GM21423 (cell line): Measurements from ENCODE around the gene STAT2.
"Not testable (repeated sequence)": the region's sequence is repeated elsewhere in the genome, so short reads cannot be mapped to it uniquely, and the experiment has no call there.

Experiments
- ATAC-seq: cut with Tn5 transposase; IDR thresholded peaks from one replicate; pipeline ENCODE4 v1.9.1; 2021; ENCODE audit warnings: mild to moderate bottlenecking, moderate library complexity; ENCODE audit not compliant: unreplicated experiment

The STAT2 gene

GRCh38 chr12:56332512-56333196, 27.3 kb downstream of the STAT2 start:
- no peak for ATAC-seq

GRCh38 chr12:56330936-56331490, 28.9 kb downstream of the STAT2 start:
- no peak for ATAC-seq

- ATAC-seq = no peak
Observed at GRCh38 chr12:56326533-56326932, 33.4 kb downstream of the STAT2 start.

GRCh38 chr12:56326126-56326525, 33.8 kb downstream of the STAT2 start:
- no peak for ATAC-seq

GRCh38 chr12:56324206-56324605, 35.7 kb downstream of the STAT2 start:
- no peak for ATAC-seq

- ATAC-seq = not testable (repeated sequence)
Observed at GRCh38 chr12:56321610-56322009, 38.3 kb downstream of the STAT2 start.

GRCh38 chr12:56321027-56321426, 38.9 kb downstream of the STAT2 start:
- ATAC-seq = no peak

- no peak for ATAC-seq
Observed at GRCh38 chr12:56317675-56318074, 42.2 kb downstream of the STAT2 start.

GRCh38 chr12:56315622-56316473, 44.1 kb downstream of the STAT2 start, which contains the start of gene CNPY2:
Gene CNPY2, minus strand, starts transcription at chr12:56315988. Its CDS starts 771 bp downstream, at chr12:56315217.
- ATAC-seq = peak; percentile 93

GRCh38 chr12:56315249-56315621, 44.7 kb downstream of the STAT2 start:
- no peak for ATAC-seq

- no peak for ATAC-seq
Observed at GRCh38 chr12:56311003-56311402, 48.9 kb downstream of the STAT2 start.

GRCh38 chr12:56308714-56309113, 51.2 kb downstream of the STAT2 start:
- no peak for ATAC-seq

- no peak for ATAC-seq
Observed at GRCh38 chr12:56307221-56307965, 52.5 kb downstream of the STAT2 start.

GRCh38 chr12:56304872-56305590, 54.9 kb downstream of the STAT2 start:
- ATAC-seq = no peak

GRCh38 chr12:56304276-56304675, 55.6 kb downstream of the STAT2 start:
- ATAC-seq = no peak

- no peak for ATAC-seq
Observed at GRCh38 chr12:56300644-56301464, 59.1 kb downstream of the STAT2 start.

GRCh38 chr12:56299853-56300643, 59.9 kb downstream of the STAT2 start, which contains the start of gene CS:
Gene CS, minus strand, starts transcription at chr12:56300330. Its CDS starts 129 bp downstream, at chr12:56300201.
- peak; percentile 93 for ATAC-seq

- ATAC-seq = no peak
Observed at GRCh38 chr12:56299308-56299852, 60.5 kb downstream of the STAT2 start.
